Left renal pelvis (tissue), 4 donors: ENCODE results near the gene CYP2S1. TPM values are rescaled to one million over a fixed set of nuclear protein-coding genes. Genes with fewer than 3 reads are reported as not detected.
A peak's percentile ranks its signal among the peaks of the same experiment; 100 is the strongest.
"Not testable (repeated sequence)": the region's sequence is repeated elsewhere in the genome, so short reads cannot be mapped to it uniquely, and the experiment has no call there.

Experiments used
- DNase-seq, 4 donors: peaks; one replicate each; pipeline ENCODE4 v3.0.0-alpha.2; 2013; ENCODE audit warnings: low read depth in 4 of 4, low spot score in 3 of 4
- polyA plus RNA-seq, 4 donors: library from polyadenylated mRNA; unstranded; fragments of 120-200 nt; gene quantifications; one replicate each; pipeline ENCODE4 v1.2.1, GENCODE V29; 2013; ENCODE audit not compliant: insufficient read length in 4 of 4

CYP2S1 gene
- polyA plus RNA-seq, 4 donors: 0.25 to 0.76 (median 0.46) TPM

DNA sequence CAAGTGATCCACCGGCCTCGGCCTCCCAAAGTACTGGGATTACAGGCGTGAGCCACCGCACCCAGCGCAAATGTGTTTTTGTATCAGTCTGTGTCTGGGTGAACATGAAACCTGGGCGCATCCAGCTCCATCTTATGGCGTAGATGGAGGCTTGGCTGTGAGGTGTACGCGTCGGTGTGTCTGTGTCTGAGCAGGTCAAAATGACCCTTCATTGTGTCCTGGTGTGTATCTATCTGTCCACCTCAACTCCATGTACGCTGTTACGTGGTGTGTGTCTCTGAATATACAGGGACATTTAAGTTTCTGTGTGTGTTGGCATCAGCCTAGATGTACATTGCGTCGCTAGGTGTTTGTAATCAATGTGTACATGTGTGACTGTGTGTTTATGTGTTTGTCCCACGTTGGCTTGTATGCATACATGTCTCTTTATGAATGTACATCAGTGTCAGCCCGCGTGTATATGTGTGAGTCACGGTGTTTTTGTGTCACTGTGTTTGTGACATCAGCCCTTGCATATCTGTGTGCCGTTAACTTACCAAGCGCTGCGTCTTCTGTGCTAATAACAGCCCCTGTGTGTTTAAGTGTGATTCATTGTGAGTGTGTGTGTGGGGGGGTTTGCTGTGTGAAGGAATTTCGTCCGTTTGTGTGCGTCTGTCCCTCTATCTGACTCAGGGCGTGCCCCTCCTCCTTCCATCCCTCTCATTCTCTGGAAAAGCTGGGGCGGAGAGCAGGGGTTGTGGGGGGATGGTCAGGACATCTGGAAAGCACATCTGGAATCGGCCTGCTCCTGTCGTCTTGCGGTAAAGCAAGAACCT is 32.4 kb downstream of the CYP2S1 start:
- DNase-seq: peak in 2 of 4 donors; percentile 45 to 46

DNA sequence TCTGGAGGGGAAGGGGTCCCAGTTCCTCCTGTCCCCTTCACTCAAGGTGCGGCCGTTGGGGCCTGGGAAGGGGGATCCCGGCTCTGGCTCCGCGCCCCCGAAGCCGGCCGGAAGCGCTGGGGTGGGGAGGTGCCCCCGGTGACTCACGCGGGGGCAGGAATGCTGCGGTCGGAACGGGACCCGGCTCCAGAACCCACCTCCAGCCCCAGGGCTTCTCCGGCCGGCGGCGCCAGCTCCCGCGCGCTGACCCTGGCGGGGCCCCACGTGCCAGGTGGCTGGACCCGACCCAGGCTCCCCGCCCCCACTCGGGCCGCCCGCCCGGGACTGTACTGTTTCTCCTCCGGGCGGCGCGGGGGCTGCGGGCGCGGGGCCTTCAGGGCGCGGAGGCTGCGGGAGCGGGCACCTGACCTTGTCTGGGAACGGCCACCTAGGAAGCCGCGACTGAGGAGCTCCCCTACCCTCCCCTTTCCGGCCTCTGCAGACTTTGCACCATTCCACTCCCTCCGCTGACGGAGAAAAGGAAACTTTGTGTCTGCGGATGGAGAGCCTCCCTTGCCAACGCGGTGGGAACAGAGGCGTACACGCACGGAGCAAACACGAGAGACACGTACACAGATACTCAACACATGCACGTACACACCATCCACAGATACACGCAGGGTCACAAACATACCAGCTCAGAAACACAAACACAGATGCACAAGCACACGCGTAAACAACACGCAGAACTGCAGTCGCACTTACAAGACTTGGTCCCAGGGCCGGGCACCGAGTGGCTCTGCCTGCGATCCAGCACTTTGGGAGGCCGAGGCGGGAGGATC is 33.2 kb downstream of the CYP2S1 start:
- peak in 1 of 4 donors; percentile 50 for DNase-seq

DNA sequence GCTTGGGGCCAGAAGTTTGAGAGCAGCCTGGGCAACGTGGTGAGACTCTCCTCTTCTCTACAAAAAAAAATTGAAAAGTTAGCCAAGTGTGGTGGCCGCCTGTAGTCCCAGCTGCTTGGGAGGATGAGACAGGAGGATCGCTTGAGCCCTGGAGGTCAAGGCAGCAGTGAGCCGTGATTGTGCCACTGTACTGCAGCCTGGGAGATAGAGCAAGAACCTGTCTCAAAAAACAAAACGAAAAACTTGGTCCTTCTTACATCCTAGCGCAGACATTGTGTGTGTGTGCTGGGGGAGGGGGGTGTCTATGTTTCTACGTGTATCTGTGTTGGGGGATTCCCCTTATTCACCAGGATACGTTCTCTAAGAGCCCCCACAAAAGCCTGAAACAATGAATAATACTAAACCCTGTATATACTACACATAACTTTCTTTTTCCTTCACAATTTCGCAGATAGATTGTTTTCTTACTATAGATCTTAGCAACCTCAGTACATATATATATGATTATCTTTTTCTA is 33.9 kb downstream of the CYP2S1 start:
- no peak for DNase-seq

DNA sequence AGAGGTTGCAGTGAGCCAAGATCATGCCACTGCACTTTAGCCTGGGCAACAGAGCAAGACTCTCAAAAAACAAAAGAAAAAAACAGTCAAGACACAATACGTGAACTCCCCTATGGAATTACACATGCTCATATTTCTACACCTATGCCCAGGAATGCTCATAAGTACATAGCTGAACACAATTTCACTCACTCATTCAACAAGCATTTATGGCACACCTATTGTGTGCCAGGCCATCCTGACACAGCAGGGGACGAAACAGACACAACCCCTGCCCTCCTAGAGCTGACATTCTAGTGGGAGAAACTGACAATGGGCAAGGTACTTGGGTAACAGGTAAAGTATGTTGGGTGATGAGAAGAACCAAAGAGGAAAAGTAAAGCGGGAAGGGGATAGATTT is 35.5 kb downstream of the CYP2S1 start:
- DNase-seq: no peak

DNA sequence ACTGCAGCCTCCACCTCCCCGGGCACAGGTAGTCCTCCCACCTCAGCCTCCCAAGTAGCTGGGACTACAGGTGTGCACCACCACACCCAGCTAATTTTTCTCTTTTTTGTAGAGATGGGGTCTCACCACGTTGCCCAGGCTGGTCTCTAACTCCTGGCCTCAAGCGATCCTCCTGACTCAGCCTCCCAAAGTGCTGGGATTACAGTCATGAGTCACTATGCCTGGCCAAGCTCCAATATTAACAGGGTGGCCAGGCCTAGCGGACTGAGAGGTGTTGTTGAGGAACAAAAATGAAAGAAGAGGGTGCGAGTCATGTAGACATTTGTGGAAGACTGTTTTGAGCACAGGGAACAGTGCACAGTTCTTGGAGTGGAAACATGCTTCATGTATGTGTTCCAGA is 36.3 kb downstream of the CYP2S1 start:
- not testable (repeated sequence) for DNase-seq

DNA sequence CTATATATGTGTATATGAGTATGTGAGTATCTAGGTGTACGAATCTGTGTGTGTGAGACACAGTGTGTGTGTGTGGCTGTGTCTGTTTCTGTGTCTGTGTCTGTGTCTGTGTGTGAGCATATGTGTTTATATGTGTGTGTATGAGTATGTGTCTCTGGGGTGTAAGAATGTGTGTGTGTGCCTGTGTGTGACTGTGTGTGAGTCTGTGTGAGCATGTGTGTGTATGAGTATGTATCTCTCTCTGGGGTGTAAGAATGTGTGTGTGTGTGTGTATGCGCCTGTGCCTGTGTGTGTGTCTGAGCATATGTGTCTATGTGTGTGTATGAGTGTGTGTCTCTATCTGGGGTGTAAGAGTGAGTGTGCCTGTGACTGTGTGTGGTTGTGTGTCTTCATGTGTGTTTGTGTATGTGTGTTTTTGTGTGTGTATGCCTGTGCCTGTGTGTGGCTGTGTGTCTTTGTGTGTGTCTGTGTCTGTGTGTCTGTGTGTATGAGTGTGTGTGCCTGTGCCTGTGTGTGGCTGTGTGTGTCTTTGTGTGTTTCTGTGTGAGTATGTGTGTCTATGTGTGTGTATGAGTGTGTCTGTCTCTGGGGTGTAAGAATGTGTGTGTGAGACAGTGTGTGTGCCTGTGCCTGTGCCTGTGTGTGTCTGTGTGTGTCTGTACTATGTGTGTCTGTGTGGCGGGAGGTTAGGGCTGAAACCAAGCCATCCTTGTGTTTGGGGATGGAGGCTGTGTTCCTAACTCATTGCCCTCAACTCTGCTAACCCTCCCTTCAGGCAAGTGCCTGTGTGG is 37.2 kb downstream of the CYP2S1 start:
- DNase-seq: no peak

DNA sequence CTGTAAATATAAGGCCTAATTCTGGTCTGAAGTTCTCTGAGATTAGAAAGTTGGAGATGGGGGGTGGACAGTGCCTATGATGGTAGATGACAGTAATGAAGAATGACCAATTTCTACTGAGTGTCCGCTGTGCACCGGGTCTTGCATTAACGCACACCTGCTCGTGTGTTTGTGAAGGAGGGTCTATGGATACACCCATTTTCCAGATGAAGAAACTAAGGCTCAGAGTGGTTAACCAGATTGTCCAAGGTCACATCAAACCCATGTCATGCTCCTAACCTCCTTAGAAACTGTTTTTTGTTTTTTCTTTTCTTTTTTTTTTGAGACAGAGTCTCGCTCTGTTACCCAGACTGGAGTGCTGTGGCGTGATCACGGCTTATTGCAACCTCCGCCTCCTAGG is 39.7 kb downstream of the CYP2S1 start:
- no peak for DNase-seq

DNA sequence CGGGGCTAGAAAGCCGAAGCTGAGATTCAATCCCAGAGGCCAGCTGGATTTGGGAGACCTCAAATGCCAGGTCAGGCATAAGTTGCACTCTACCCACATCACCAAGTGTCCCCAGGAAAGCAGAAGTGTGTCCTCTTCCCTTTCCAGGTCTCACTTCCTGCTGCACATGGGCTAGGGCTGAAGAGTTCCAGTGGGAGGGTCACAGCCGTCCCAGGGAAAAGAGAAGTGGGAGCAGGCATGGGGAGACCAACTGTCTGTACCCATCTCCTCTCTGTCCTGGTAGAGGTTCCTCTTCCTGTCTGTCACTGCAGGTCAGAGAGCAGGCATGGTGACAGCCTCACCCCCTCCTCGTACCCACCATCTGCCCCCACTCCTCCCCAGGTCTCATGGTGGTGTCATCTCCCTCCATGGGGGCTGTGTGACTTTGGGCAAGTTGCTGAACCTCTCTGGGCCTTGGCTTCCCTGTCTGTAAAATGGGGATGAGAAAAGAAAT is 40.8 kb downstream of the CYP2S1 start:
- DNase-seq: no peak

DNA sequence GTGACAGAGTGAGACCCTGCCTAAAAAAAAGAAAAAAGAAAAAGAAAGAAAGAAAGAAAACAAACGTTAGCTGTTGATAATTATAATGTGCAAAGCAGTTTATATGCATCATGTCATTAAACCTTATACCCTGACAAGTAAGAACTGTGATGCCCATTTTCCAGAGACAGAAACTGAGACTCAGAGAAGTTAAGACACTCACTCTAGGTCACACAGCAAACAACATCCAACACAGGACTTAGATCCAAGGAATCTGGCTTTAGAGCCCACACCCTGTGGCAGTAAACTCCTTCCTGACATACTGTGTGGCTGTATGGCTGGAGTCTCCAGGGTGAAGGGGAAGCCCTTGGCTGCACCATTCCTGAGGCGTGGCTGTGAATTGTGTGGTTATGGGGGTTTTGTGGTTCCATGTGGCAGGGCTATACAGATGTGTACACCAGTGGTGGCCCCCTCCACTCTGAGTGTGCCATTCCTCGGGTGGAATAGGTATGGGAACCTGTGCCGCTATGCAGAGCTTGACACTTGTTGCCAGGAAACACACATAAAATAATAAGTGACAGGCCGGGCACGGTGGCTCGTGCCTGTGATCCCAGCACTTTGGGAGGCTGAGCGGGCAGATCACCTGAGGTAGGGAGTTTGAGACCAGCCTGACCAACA is 41.6 kb downstream of the CYP2S1 start:
- no peak for DNase-seq

DNA sequence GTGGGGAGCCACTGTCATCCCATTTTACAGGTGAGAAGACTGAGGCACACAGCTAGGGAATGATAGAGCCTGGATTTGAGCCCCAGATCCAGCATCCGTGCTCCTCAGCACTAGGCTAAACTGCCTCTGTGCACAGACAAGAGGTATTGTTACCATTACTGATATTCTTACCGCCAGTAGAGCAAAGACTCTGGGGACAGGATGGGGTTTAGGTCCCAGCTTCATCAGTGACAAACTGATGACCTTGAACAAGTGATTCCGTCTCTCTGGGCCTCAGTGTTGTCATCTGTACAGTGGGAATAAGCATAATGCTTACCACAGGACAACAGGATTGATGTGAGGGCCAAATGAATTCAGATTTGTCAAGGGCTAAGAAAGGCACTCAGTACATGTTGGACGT is 42.5 kb downstream of the CYP2S1 start:
- no peak for DNase-seq

DNA sequence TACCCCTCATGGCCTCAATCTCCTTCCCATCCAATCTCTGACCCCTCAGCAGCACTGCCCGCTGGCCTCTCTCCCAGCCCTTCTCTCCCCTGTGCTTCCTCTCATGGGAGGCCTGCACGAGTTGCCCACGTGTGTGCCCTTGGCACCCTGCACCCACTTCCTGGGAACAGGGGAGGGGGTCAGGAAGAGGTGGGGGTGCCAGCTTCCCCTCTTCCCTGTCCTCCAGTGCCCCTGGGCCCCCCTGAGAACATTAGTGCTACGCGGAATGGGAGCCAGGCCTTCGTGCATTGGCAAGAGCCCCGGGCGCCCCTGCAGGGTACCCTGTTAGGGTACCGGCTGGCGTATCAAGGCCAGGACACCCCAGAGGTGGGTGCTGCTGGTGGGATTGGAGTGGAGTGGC is 45.2 kb downstream of the CYP2S1 start:
- DNase-seq: no peak

DNA sequence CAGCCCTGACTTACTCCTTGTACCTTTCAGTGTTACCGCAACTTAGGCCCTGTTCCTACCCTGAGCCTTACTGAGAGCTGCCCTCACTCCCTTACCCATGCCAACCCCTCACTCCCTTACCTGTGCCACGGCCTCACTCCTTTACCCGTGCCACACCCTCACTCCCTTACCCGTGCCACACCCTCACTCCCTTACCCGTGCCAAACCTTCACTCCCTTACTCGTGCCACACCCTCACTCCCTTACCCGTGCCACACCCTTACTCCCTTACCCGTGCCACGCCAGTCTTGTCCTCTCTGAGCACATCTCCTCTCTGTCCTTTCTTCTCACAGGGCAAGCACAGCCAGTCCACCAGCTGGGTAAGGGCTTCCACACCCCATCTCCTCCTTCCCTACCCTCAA is 46.3 kb downstream of the CYP2S1 start:
- no peak for DNase-seq

DNA sequence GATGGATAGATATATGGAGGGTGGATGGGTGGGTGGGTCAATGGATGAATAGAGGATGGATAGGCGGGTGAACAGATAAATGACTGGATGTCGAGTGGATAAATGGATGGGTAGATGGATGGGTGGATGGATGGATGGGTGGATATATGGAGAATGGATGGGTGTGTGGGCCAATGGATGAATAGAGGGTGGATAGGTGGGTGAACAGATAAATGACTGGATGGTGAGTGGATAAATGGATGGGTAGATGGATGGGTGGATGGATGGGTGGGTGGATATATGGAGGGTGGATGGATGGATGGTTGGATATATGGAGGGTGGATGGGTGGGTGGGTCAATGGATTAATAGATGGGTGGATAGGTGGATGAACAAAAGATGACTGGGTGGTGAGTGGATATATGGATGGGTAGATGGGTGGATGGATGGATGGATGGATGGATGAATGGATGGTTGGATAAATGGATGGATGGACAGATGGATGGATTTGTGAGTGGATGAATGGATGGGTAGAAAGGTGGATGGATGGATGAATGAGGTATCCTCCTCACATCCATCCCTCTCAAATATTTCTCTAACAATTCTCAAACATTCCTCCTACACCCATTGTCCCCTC is 47.0 kb downstream of the CYP2S1 start:
- no peak for DNase-seq

DNA sequence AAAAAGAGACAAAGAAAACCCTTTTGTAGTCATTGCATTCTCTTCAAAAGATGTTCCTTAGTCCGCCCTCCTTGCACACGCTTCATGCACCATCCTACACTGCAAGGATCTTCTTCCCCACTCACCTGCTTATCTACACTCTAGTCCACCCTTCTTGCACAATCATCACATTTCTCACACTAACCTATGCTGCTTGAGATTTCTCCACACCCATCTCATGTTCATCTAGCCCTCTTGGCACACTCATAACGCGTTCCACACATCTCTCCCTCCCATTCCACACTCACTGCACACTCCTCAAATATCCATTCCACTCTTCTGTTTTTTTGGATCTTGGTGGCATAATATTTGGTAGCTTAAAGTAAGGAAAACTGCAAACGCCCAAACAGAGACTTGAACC is 48.8 kb downstream of the CYP2S1 start:
- no peak for DNase-seq

DNA sequence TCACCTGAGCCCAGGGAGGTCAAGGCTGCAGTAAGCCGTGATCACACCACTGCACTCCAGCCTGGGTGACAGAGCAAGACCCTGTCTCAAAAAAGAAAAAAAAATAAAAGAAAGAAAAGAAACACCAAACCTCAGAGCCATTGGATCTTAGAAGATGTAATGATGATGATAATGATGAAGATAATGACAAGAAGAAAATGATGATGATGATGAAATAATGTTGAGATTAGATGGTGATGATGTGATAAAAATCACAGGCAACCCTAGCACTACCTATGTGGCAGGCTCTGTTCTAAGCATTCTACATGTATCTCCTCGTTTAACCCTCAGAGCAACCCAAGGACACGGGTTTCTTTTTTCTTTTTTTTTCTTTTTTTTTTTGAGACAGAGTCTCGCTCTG is 51.1 kb downstream of the CYP2S1 start:
- DNase-seq: no peak

DNA sequence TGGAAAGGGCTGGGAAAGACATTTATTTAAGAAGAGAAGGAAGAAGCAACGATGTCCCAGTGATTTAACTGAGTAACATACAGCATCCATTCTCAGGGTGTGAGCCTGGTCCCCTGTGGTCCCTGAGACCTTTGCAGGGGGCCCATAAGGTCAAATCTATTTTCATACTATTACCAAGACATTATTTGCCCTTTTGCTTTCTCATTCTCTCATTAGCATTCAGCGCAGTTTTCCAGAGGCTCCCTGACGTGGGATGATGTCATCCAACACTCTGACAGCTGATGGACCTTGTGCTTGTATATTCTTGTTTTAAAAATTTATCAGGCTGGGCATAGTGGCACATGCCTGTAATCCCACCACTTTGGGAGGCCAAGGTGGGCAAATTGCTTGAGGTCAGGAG is 52.8 kb downstream of the CYP2S1 start:
- DNase-seq: no peak

DNA sequence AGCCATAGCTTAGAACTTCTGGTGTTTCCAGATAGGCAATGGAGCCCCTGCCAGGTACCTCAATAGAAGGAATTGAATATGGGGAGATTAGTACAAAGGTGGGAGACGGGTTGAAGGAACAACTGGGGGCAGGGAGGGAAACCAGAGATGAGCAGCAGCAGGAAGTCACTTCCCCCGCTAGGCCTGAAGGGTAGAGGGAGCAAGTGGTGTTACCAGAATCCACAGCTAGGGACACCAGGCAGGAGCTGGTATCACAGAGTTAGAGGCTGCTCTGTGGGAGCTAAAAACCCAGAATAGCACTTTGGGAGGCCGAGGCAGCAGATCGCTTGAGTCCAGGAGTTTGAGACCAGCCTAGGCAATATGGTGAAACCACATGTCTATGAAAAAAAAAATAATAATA is 55.9 kb downstream of the CYP2S1 start:
- DNase-seq: no peak

DNA sequence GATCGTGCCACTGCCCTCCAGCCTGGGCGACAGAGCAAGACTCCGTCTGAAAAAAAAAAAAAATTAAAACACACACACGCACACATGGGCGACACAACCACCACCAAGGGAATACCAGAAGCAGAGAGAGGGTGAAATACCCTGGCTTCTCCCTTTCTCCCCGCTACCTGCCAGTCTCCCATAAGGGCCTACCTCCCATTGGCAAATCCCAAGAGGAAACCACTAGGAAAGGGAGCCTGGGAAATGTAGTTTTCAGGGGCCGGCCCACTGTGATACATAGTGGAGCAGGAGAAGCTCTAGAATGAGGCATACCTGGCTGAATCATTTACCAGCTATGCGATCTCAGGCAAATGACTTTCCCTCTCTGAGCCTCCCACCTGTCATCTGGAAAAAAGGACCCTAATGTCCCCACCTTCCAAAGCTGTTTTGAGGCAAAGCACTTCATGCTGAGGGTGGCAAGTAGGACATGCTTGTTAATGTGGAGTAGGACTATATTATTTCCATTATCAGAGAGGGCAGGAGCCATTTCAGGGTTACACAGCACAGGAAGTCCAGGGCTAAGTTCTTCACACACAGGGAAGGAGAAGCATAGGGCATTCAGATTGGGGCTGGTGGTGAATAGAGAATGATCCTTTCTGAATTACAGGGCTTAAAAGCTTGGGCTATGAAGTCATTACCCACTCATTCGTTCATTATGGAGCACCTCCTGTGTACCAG is 56.8 kb downstream of the CYP2S1 start:
- DNase-seq: no peak

DNA sequence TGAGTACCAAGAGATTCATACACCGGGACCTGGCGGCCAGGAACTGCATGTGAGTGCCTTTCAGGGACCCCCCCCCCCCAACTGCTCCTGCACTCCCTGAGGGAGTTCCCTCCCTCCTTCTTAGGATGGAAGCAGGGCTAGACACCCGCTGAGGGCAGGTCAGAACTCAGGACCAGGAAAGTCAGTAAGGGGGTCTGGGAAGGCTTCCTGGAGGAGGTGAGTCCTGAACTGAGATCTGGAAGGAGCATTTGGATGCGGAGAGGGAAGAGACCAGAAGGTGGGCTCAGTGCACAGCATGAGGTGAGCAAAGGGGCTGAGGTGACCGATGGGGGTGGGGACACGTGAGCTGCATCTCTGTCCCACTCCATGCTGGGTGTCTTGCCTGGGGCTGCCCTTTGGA is 60.6 kb downstream of the CYP2S1 start:
- no peak for DNase-seq
